ENCODE measurements around the gene TANC1. TPM values are rescaled to one million over a fixed set of nuclear protein-coding genes. Genes with fewer than 3 reads are reported as not detected.

Gene TANC1
- total and polyA plus RNA-seq, 2 donors (not counting 3 experiments of a cell fraction or from before 2014, with no cell fraction given), result 58.9 to 99.4 TPM

- FAIRE-seq (peak; percentile 40), DNase-seq (ENCODE audit: low read depth, low spot score) (peak; percentile 59)
- Histone ChIP-seq H3K4me3 (replicated peaks in 1 of 3; ENCODE audit: insufficient read depth in 1 of 3, low read depth in 1 of 3, low read length in 3 of 3) (no peak overlapping the region), H4K20me1 (replicated peaks; ENCODE audit: control insufficient read depth, extremely low read depth, insufficient read depth, low read length) (no peaks in the 10 kb centered on the region), H3K27ac (ENCODE audit: insufficient read depth, low read depth, low read length) (peak overlapping the region; percentile 29), H3K4me1 (ENCODE audit: control insufficient read depth, extremely low read depth, insufficient read depth, low read length) (peaks cover 15% of the 10 kb centered on the region), H3K4me2 (ENCODE audit: insufficient read depth, low read length) (peak overlapping the region; percentile 40), H3K79me2 (ENCODE audit: control insufficient read depth, insufficient read depth, low read length) (no peaks in the 10 kb centered on the region), H3K9ac (replicated peaks; ENCODE audit: extremely low read depth, insufficient read depth, low read length) (no peak overlapping the region), H2AFZ (ENCODE audit: low read depth, low read length) (peak overlapping the region; percentile 69), H3K27me3 (ENCODE audit: control insufficient read depth in 2 of 2, insufficient read depth in 2 of 2, low read length in 2 of 2) (no peaks in the 10 kb centered on the region), H3K36me3 (ENCODE audit: control insufficient read depth in 2 of 2, extremely low read depth in 1 of 2, insufficient read depth in 2 of 2, low read length in 2 of 2) (no peaks in the 10 kb centered on the region), H3K9me1 (replicated peaks; ENCODE audit: control insufficient read depth, extremely low read depth, insufficient read depth, low read length) (no peaks in the 10 kb centered on the region), H3K9me3 (replicated peaks; ENCODE audit: control insufficient read depth, insufficient read depth, low read length) (no peaks in the 10 kb centered on the region)
- TF ChIP-seq POLR2A (IDR thresholded peaks at IDR 0.05; ENCODE audit: low read depth, low read length), result no peak
- no peak for TF ChIP-seq POLR2AphosphoS5 (IDR thresholded peaks at IDR 0.05; ENCODE audit: insufficient read depth, low read depth, low read length)
- no TSS peak for BruUV-seq (replicated peaks)
- intact Hi-C loops (cut with micrococcal nuclease), result no loop called here
- CTCF ChIA-PET, result no interaction called here
- POLR2A ChIA-PET, result no interaction called here
- dilution Hi-C loops (cut with MboI; ENCODE audit: extremely low pct_ligation_motif_present, low sequenced_read_pairs), result no loop called here
These were observed 41.9 kb upstream of the TANC1 start for GRCh38 chr2:158926478-158926948.

GRCh38 chr2:158928515-158928914 is 39.9 kb upstream of the TANC1 start:
- Histone ChIP-seq H3K4me2 (ENCODE audit: insufficient read depth, low read length) (no peak overlapping the region), H4K20me1 (replicated peaks; ENCODE audit: control insufficient read depth, extremely low read depth, insufficient read depth, low read length) (no peaks in the 10 kb centered on the region), H3K27ac (ENCODE audit: insufficient read depth, low read depth, low read length) (no peak overlapping the region), H3K36me3 (ENCODE audit: control insufficient read depth in 2 of 2, extremely low read depth in 1 of 2, insufficient read depth in 2 of 2, low read length in 2 of 2) (no peaks in the 10 kb centered on the region), H3K4me1 (ENCODE audit: control insufficient read depth, extremely low read depth, insufficient read depth, low read length) (peaks cover 22% of the 10 kb centered on the region), H3K27me3 (ENCODE audit: control insufficient read depth in 2 of 2, insufficient read depth in 2 of 2, low read length in 2 of 2) (no peaks in the 10 kb centered on the region), H3K79me2 (ENCODE audit: control insufficient read depth, insufficient read depth, low read length) (no peaks in the 10 kb centered on the region), H3K4me3 (replicated peaks in 1 of 3; ENCODE audit: insufficient read depth in 1 of 3, low read depth in 1 of 3, low read length in 3 of 3) (no peak overlapping the region), H3K9me1 (replicated peaks; ENCODE audit: control insufficient read depth, extremely low read depth, insufficient read depth, low read length) (no peaks in the 10 kb centered on the region), H3K9ac (replicated peaks; ENCODE audit: extremely low read depth, insufficient read depth, low read length) (no peak overlapping the region), H3K9me3 (replicated peaks; ENCODE audit: control insufficient read depth, insufficient read depth, low read length) (no peaks in the 10 kb centered on the region), H2AFZ (ENCODE audit: low read depth, low read length) (no peak overlapping the region)
- dilution Hi-C loops (cut with MboI; ENCODE audit: extremely low pct_ligation_motif_present, low sequenced_read_pairs) (no loop called here), intact Hi-C loops (cut with micrococcal nuclease) (no loop called here)
- BruUV-seq (replicated peaks), result no TSS peak
- TF ChIP-seq EZH2 (IDR thresholded peaks at IDR 0.05; ENCODE audit: borderline replicate concordance, low read depth, low read length, severe bottlenecking), result no peak
- TF ChIP-seq JUN (IDR thresholded peaks at IDR 0.05; ENCODE audit: borderline replicate concordance, insufficient read depth, insufficient read length, low read depth), result no peak
- TF ChIP-seq GATA2 (IDR thresholded peaks at IDR 0.05; ENCODE audit: insufficient read depth, insufficient read length, low read depth, low read length), result no peak
- TF ChIP-seq MAX (IDR thresholded peaks at IDR 0.05; ENCODE audit: insufficient read depth, insufficient read length), result no peak
- no peak for TF ChIP-seq FOS (IDR thresholded peaks at IDR 0.05; ENCODE audit: borderline replicate concordance, insufficient read depth, low read length)
- no peak for TF ChIP-seq MYC (IDR thresholded peaks at IDR 0.05; ENCODE audit: low read depth, low read length)
- TF ChIP-seq POLR2A (IDR thresholded peaks at IDR 0.05; ENCODE audit: low read depth, low read length), result no peak
- TF ChIP-seq CTCF (IDR thresholded peaks at IDR 0.05; ENCODE audit: extremely low read depth in 1 of 2, insufficient read depth in 1 of 2, low read depth in 1 of 2, low read length in 2 of 2), result no peak
- no peak for TF ChIP-seq POLR2AphosphoS5 (IDR thresholded peaks at IDR 0.05; ENCODE audit: insufficient read depth, low read depth, low read length)
- FAIRE-seq, result no peak
- ChIA-PET CTCF (interaction anchor here (1.3 kb wide), 1 partner anchor 12 kb away, joined by 3 read pairs; no protein-coding TSS in a partner anchor), POLR2A (no interaction called here)
- no peak for DNase-seq (ENCODE audit: low read depth, low spot score)
